ENCODE measurements around the gene GSE1. TPM values are rescaled to one million over a fixed set of nuclear protein-coding genes. Genes with fewer than 3 reads are reported as not detected.

Gene GSE1
- total and polyA plus RNA-seq, 9 of the 15 experiments (the other 6 are each of a cell fraction or from before 2014, with no cell fraction given), result 12.2 to 244 (median 57.9) TPM

DNA sequence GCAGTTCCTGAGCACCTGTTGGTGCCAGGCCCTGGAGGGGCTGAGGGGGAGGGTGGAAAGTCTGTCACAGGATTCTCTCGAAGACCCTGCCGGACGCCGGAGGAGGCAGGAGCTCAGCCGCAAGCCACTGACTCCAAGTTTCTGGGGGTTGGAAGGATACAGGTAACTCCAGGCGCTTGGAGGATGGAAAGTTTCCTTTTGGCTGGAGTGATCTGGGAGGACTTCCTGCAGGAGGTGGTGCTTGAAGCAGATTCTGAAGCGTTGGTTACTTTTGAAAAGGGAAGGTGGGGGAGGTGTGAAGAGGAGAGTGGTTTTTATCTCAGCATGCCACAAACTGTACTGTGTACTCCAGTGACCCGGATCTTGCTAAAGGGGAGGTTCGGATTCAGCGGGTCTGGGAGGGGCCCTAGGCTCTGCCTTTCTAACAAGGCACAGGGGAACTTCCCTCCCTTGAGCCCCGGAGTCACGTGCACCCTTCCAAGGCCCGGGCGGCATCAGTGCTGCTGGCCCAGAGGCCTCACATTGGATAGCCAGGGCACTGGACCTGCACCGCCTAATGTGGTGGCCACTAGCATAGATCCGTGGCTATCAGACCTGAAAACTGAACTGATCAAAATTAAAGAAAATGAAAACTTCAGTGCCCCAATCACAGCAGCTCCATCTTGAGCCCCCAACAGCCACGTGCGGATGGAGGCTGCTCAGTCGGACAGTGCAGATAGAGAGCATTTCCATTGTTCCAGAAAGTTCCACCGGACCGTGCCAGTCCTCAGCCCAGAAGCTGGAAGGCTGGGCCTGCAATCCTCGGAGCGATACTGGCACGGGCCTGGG lies 42.2 kb upstream of the GSE1 start (continued):
- TF ChIP-seq, protein P1, sequence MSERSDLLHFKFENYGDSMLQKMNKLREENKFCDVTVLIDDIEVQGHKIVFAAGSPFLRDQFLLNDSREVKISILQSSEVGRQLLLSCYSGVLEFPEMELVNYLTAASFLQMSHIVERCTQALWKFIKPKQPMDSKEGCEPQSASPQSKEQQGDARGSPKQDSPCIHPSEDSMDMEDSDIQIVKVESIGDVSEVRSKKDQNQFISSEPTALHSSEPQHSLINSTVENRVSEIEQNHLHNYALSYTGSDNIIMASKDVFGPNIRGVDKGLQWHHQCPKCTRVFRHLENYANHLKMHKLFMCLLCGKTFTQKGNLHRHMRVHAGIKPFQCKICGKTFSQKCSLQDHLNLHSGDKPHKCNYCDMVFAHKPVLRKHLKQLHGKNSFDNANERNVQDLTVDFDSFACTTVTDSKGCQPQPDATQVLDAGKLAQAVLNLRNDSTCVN (CRISPR knock-in tag; IDR thresholded peaks at IDR 0.05), result no peak
- TF ChIP-seq U2AF1 (optimal IDR thresholded peaks at IDR 0.05; ENCODE audit: low read depth, low read length), result no peak
- TF ChIP-seq, protein P2, sequence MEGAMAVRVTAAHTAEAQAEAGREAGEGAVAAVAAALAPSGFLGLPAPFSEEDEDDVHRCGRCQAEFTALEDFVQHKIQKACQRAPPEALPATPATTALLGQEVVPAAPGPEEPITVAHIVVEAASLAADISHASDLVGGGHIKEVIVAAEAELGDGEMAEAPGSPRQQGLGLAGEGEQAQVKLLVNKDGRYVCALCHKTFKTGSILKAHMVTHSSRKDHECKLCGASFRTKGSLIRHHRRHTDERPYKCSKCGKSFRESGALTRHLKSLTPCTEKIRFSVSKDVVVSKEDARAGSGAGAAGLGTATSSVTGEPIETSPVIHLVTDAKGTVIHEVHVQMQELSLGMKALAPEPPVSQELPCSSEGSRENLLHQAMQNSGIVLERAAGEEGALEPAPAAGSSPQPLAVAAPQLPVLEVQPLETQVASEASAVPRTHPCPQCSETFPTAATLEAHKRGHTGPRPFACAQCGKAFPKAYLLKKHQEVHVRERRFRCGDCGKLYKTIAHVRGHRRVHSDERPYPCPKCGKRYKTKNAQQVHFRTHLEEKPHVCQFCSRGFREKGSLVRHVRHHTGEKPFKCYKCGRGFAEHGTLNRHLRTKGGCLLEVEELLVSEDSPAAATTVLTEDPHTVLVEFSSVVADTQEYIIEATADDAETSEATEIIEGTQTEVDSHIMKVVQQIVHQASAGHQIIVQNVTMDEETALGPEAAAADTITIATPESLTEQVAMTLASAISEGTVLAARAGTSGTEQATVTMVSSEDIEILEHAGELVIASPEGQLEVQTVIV (CRISPR knock-in tag; IDR thresholded peaks at IDR 0.05; ENCODE audit: borderline replicate concordance), result no peak
- TF ChIP-seq, protein P3, sequence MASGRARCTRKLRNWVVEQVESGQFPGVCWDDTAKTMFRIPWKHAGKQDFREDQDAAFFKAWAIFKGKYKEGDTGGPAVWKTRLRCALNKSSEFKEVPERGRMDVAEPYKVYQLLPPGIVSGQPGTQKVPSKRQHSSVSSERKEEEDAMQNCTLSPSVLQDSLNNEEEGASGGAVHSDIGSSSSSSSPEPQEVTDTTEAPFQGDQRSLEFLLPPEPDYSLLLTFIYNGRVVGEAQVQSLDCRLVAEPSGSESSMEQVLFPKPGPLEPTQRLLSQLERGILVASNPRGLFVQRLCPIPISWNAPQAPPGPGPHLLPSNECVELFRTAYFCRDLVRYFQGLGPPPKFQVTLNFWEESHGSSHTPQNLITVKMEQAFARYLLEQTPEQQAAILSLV (tag; IDR thresholded peaks at IDR 0.05), result no peak
- TF ChIP-seq, protein P4, sequence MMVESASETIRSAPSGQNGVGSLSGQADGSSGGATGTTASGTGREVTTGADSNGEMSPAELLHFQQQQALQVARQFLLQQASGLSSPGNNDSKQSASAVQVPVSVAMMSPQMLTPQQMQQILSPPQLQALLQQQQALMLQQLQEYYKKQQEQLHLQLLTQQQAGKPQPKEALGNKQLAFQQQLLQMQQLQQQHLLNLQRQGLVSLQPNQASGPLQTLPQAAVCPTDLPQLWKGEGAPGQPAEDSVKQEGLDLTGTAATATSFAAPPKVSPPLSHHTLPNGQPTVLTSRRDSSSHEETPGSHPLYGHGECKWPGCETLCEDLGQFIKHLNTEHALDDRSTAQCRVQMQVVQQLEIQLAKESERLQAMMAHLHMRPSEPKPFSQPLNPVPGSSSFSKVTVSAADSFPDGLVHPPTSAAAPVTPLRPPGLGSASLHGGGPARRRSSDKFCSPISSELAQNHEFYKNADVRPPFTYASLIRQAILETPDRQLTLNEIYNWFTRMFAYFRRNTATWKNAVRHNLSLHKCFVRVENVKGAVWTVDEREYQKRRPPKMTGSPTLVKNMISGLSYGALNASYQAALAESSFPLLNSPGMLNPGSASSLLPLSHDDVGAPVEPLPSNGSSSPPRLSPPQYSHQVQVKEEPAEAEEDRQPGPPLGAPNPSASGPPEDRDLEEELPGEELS (CRISPR knock-in tag; IDR thresholded peaks at IDR 0.05; ENCODE audit: borderline replicate concordance), result peak; percentile 52; the same call in 1 of the 2 replicates
- TF ChIP-seq, protein P5, sequence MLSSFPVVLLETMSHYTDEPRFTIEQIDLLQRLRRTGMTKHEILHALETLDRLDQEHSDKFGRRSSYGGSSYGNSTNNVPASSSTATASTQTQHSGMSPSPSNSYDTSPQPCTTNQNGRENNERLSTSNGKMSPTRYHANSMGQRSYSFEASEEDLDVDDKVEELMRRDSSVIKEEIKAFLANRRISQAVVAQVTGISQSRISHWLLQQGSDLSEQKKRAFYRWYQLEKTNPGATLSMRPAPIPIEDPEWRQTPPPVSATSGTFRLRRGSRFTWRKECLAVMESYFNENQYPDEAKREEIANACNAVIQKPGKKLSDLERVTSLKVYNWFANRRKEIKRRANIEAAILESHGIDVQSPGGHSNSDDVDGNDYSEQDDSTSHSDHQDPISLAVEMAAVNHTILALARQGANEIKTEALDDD (IDR thresholded peaks at IDR 0.05), result no peak
- peak; percentile 9; the same call in 1 of the 2 replicates for TF ChIP-seq ZNF583 (CRISPR knock-in tag; IDR thresholded peaks at IDR 0.05)
- TF ChIP-seq NRF1 (conservative IDR thresholded peaks at IDR 0.05 in 1 of 2, IDR thresholded peaks at IDR 0.05 in 1 of 2), result no peak; a peak in 1 of 4 replicates
- no peak for TF ChIP-seq ZNF174 (CRISPR knock-in tag; IDR thresholded peaks at IDR 0.05)
- TF ChIP-seq ZNF316 (IDR thresholded peaks at IDR 0.05), result no peak
- TF ChIP-seq EHMT2 (IDR thresholded peaks at IDR 0.05), result no peak
- TF ChIP-seq, protein P6, sequence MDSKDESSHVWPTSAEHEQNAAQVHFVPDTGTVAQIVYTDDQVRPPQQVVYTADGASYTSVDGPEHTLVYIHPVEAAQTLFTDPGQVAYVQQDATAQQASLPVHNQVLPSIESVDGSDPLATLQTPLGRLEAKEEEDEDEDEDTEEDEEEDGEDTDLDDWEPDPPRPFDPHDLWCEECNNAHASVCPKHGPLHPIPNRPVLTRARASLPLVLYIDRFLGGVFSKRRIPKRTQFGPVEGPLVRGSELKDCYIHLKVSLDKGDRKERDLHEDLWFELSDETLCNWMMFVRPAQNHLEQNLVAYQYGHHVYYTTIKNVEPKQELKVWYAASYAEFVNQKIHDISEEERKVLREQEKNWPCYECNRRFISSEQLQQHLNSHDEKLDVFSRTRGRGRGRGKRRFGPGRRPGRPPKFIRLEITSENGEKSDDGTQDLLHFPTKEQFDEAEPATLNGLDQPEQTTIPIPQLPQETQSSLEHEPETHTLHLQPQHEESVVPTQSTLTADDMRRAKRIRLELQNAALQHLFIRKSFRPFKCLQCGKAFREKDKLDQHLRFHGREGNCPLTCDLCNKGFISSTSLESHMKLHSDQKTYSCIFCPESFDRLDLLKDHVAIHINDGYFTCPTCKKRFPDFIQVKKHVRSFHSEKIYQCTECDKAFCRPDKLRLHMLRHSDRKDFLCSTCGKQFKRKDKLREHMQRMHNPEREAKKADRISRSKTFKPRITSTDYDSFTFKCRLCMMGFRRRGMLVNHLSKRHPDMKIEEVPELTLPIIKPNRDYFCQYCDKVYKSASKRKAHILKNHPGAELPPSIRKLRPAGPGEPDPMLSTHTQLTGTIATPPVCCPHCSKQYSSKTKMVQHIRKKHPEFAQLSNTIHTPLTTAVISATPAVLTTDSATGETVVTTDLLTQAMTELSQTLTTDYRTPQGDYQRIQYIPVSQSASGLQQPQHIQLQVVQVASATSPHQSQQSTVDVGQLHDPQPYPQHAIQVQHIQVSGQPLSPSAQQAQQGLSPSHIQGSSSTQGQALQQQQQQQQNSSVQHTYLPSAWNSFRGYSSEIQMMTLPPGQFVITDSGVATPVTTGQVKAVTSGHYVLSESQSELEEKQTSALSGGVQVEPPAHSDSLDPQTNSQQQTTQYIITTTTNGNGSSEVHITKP (IDR thresholded peaks at IDR 0.05; ENCODE audit: partially characterized antibody), result no peak
- TF ChIP-seq, protein P7, sequence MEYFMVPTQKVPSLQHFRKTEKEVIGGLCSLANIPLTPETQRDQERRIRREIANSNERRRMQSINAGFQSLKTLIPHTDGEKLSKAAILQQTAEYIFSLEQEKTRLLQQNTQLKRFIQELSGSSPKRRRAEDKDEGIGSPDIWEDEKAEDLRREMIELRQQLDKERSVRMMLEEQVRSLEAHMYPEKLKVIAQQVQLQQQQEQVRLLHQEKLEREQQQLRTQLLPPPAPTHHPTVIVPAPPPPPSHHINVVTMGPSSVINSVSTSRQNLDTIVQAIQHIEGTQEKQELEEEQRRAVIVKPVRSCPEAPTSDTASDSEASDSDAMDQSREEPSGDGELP (CRISPR knock-in tag; IDR thresholded peaks at IDR 0.05; ENCODE audit: borderline replicate concordance), result no peak
- TF ChIP-seq HNRNPL (IDR thresholded peaks at IDR 0.05; ENCODE audit: low read depth, low read length), result no peak
